GM15510 (cell line): ENCODE measurements around the gene EXOC3L4.

Experiments used
- POLR2A ChIP-seq: IDR thresholded peaks from 3 replicates; pipeline ENCODE4 v1.6.1; 2011; ENCODE audit warnings: borderline replicate concordance; ENCODE audit not compliant: insufficient read length; ENCODE audit errors: extremely low read depth

The EXOC3L4 gene

DNA sequence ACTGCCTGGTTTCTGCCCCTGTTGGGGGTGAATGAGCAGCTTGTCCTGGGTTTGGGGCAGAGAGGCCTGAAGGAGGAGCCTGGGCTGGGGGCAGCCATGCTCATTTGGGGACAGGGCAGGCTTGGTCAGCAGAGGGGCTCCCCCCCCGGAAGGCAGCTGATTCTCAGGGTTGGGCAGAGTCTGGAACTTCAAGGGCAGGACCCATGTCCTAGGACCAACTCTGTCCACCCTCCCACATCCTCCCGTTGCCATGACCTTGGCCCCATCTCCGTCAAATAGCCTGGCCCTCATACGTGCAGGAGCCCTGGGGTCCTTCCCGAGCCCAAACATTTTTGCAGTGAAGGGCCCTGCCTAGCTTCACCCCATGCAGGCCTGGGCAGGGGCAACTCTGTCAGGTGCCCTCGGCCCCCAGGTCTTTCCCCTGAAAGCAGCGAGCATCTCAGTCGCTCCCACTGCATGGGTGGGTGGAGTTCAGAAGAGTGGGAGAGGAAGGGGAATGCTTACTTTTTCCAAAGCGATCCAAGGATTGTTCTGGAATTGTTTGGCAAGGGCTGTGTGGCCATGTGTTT is 61.4 kb downstream of the EXOC3L4 start:
- no peak for TF ChIP-seq POLR2A

DNA sequence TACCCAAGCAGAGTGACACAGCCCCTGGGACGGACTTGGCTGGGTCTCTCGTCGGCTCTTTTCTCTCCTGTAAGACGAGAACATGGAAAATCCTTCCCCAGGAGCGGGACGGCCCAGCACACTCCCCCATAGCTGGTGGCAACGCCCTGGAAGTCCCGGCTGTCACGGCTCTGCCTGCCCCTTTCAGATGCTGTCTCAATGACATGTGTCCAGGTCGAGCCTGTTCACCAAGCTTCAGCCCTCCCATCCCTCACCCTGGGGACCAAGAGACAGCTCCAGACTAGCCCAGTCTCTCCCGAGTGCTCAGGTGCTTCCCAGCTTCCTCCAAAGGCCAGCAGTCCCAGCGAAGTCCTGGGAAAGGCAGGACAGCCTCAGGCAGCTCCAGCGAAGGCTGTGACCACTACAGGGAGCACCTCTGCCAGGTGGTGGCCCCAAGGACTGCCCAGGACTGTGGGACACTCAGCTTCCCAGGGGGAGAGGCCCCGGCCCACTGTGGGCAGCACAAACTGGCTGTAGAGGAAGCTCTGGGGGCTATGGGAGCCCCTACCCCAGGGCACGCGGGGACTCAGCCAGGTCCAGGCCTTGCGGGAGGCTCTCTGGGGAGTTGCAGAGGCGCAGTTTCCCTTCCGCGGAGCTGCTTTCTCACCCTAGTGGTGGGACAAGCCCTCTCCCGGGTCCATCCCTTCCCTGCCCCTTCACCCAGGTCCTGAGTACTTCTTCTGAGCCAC is 62.3 kb downstream of the EXOC3L4 start:
- no peak for TF ChIP-seq POLR2A

DNA sequence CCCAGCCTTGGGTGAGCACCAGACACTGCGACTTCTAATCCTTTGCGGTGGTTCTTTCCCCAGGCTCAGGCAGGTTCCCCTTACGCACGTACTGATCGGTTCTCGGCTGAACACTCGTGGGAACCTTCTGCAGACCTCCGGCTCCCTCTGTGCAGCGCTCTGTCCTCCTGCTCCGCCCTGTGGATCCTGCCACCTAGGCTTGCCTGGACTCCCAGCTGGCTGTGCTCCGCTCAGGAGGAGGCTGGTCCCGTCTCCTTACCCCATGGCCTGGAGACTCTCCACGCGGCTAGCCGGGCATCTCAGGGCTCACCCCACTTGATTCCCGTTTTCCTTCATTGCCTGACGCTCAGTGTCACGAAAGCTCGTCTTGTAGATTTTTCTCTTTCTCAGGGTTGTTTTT is 63.4 kb downstream of the EXOC3L4 start:
- no peak for TF ChIP-seq POLR2A

- TF ChIP-seq POLR2A = no peak
Observed at GRCh38 chr14:103158688-103159087, 64.2 kb downstream of the EXOC3L4 start.
